ENCODE data around the gene USP44.

USP44 gene

GRCh38 chr12:95548056-95548538, 3.2 kb downstream of the USP44 start:
- DNase-seq: peak; percentile 32

GRCh38 chr12:95547522-95548055, 3.7 kb downstream of the USP44 start:
- DNase-seq: peak; percentile 34

- DNase-seq: peak; percentile 70
Observed at GRCh38 chr12:95546491-95546813, 4.8 kb downstream of the USP44 start.

GRCh38 chr12:95545731-95546490, 5.4 kb downstream of the USP44 start:
- no peak for DNase-seq

GRCh38 chr12:95545303-95545702, 6.0 kb downstream of the USP44 start:
- DNase-seq: no peak

GRCh38 chr12:95544756-95545155, 6.5 kb downstream of the USP44 start:
- DNase-seq: no peak

GRCh38 chr12:95543305-95543704, 8.0 kb downstream of the USP44 start:
- DNase-seq: no peak

- DNase-seq: no peak
Observed at GRCh38 chr12:95541436-95541835, 9.8 kb downstream of the USP44 start.

GRCh38 chr12:95538656-95539055, 12.6 kb downstream of the USP44 start:
- no peak for DNase-seq

- no peak for DNase-seq
Observed at GRCh38 chr12:95538006-95538405, 13.3 kb downstream of the USP44 start.

GRCh38 chr12:95533985-95534384, 17.3 kb downstream of the USP44 start:
- no peak for DNase-seq

- peak; percentile 33 for DNase-seq
Observed at GRCh38 chr12:95532851-95533250, 18.4 kb downstream of the USP44 start.

GRCh38 chr12:95529693-95530225, 21.5 kb downstream of the USP44 start:
- no peak for DNase-seq

GRCh38 chr12:95528431-95528830, 22.8 kb downstream of the USP44 start:
- DNase-seq: no peak

GRCh38 chr12:95522692-95523091, 28.6 kb downstream of the USP44 start:
- DNase-seq: no peak

- peak; percentile 61 for DNase-seq
Observed at GRCh38 chr12:95520816-95521215, 30.5 kb downstream of the USP44 start.

- peak; percentile 55 for DNase-seq
Observed at GRCh38 chr12:95518944-95519343, 32.3 kb downstream of the USP44 start.

GRCh38 chr12:95517246-95517645, 34.0 kb downstream of the USP44 start:
- DNase-seq: no peak

- peak; percentile 92 for DNase-seq
Observed at GRCh38 chr12:95516757-95517156, 34.5 kb downstream of the USP44 start.

GRCh38 chr12:95515197-95515596, 36.1 kb downstream of the USP44 start:
- DNase-seq: no peak

GRCh38 chr12:95513599-95513998, 37.7 kb downstream of the USP44 start:
- DNase-seq: no peak

- DNase-seq: no peak
Observed at GRCh38 chr12:95511977-95512376, 39.3 kb downstream of the USP44 start.

- DNase-seq: no peak
Observed at GRCh38 chr12:95509300-95509699, 42.0 kb downstream of the USP44 start.

- DNase-seq: no peak
Observed at GRCh38 chr12:95506707-95507523, 44.4 kb downstream of the USP44 start.

Data from hematopoietic multipotent progenitor cell treated with erythropoietin and hydrocortisone succinate and interleukin-3 and kit ligand, for 6 days (in vitro differentiated cells).